ENCODE results near the gene TTLL11.
"Not testable (repeated sequence)": the region's sequence is repeated elsewhere in the genome, so short reads cannot be mapped to it uniquely, and the experiment has no call there.

TTLL11 gene

DNA sequence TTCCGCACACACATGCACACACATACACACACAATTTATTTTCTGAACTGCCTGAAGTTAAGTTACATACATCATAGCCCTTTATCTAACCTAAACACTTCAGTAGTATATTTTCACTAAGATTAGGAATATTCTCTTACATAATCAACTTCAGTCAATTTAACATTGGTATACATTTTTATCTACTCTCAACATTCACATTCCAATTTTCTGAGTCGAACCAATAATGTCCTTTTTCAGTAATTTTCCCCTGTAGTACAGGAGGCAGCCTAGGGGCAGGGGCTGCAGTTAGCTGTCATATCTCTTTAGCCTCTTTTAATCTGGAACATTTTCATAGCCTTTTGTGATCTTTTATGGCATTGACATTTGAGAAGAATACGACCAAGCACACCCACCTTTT is 291.5 kb downstream of the TTLL11 start:
- no peak for DNase-seq

DNA sequence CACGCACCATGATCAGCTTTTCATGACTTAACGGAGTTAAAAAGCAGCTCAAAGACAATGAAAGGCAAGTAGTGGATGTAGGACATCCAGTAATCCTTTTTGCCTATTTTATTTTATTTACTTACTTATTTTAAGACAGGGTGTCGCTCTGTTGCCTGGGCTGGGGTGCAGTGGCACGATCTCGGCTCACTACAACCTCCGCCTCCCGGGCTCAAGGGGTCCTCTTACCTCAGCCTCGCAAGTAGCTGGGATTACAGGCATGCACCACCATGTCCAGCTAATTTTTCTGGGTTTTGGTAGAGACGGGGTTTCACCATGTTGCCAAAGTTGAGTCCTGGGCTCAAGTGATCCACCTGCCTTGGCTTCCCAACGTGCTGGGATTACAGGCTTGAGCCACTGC is 292.7 kb downstream of the TTLL11 start:
- no peak for DNase-seq

DNA sequence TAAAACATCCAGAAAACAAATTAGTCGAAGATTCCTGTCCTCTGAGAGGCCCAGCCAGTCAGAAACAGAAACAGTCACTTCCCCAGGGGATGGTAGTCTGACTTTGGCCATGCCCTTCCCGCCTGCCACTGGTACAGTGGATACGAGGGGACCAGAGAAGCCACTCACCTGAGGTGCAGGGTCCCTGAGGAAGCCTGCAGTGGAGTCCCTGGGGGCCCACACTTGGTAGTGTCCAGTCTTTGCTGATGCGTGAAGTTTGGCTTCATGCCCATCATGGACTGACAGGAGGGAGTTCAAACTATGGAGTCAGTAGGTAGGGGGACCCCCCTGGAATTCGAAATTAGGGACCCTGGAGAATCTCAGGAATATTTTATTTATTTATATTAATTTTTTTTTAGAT is 294.2 kb downstream of the TTLL11 start:
- no peak for DNase-seq

DNA sequence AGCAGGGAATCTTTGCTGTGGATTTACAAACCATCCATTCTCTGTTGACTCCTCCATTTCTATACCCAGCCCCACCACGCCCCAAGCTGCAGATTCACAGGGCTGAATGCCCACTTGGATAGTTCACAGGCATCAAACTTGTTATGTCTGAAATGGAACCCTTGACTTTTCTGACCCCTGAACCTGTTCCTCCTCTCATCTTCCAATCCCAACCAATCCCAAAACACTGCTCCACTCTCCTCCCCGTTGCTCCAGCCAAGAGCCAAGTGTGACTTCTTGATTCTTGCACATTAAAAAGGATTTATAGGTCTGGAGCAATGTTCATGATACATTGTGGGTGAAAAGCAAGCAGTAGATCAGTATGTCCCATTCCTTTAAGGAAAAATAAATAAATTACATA is 296.0 kb downstream of the TTLL11 start:
- DNase-seq = no peak

DNA sequence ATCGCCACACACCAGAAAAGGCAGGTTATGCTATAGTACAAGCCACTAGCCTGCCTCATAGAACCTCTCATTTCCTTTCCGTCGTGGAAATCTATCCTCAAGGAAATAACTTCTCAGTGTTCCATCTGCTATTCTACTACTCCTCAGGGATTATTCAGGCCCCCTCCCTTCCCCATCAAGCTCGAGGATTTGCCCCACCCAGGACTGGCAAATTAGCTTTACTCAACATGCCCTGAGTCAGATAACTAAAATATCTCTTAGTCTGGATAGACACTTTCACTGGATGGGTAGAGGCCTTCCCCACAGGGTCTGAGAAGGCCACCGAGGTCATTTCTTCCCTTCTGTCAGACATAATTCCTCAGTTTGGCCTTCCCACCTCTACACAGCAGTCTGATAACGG is 298.8 kb downstream of the TTLL11 start:
- DNase-seq = not testable (repeated sequence)

DNA sequence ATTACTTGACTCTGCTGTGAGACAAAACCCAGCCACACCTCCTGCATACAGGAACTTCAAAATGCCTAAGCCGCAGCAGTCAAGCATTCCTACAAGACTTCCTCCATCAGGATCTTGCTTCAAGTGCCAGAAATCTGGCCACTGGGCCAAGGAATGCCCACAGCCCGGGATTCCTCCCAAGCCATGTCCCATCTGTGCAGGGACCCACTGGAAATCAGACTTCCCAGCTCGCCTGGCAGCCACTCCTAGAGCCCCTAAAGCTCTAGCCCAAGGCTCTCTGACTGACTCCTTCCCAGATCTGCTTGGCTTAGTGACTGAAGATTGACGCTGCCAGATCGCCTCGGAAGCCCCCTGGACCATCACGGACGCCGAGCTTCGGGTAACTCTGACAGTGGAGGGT is 300.6 kb downstream of the TTLL11 start:
- DNase-seq = not testable (repeated sequence)

DNA sequence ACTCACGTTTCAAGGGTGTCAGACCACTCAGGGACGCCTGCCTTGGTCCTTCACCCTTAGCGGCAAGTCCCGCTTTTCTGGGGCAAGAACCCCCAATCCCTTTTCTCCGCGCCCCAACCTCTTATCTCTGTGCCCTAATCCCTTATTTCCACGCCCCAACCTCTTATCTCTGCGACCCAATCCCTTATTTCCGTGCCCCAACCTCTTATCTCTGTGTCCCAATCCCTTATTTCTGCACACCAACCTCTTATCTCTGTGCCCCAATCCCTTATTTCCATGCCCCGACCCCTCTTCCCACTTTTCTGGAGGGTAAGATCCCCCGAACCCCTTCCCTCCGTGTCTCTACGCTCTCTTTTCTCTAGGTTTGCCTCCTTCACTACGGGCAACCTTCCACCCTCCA is 302.3 kb downstream of the TTLL11 start:
- no peak for DNase-seq

DNA sequence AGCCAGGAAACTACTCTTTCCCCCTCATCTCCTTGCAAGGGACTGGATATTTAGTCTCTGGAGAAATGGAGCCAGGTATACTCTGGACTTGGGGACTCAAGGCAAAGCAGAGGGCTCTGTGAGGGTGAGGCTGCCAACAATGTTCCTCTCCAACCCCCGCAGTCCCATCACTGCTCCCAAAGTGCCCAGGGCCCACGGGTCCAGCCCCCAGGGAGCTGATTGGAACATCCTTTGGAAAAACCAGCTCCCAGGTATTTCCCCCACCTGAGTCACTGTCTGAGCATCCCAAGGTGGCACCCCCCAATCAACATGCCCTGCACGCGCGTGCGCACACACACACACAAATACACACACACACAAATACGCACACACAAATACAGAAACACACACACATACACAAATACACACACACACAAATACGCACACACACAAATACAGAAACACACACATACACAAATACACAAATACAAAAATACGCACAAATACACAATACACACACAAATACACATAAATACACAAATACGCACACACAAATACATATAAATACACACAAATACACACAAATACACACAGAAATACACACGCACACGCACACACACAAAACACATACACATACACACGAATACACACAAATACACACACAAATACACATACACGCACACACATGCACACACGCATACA is 304.3 kb downstream of the TTLL11 start:
- no peak for DNase-seq

DNA sequence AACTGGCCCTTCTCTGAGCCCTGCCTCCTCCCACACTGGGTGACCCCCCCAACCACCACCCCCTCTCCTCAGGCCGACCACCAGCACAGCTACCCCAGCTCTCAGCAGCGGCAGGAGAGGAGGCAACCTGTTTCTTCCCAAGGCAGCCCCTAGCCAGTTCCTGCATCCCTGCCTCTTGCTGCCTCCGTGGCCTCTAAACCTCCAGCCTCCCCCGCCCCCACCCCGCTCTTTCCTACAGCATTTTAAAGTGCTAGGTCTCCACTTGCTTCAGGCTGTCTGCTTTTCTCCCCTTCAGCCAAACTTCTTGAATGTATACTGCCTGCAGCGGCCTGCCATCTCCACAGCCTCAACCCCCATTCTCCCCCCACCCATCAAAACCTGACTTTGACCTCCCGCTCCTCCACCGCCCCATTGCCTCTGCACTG is 306.1 kb downstream of the TTLL11 start:
- no peak for DNase-seq

DNA sequence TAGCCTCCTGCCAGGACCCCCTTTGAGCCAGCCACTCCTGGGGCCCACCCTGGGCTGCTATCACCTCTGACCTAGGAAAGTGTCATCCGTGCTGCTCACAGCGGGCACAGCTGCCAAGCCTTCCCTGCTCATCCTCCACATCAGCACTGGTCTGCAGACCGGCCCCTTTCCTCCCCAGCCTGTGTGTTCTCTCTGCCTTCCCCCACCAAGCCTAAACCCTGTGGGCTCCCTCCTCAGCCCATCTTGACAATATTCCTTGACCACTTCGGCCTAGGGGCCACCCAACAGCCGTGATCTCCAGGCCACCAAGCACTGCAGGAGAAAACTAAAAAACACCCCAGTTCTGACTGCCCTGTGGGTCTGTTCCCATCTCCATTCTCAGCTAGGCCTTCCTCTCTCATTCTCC is 306.6 kb downstream of the TTLL11 start:
- no peak for DNase-seq

DNA sequence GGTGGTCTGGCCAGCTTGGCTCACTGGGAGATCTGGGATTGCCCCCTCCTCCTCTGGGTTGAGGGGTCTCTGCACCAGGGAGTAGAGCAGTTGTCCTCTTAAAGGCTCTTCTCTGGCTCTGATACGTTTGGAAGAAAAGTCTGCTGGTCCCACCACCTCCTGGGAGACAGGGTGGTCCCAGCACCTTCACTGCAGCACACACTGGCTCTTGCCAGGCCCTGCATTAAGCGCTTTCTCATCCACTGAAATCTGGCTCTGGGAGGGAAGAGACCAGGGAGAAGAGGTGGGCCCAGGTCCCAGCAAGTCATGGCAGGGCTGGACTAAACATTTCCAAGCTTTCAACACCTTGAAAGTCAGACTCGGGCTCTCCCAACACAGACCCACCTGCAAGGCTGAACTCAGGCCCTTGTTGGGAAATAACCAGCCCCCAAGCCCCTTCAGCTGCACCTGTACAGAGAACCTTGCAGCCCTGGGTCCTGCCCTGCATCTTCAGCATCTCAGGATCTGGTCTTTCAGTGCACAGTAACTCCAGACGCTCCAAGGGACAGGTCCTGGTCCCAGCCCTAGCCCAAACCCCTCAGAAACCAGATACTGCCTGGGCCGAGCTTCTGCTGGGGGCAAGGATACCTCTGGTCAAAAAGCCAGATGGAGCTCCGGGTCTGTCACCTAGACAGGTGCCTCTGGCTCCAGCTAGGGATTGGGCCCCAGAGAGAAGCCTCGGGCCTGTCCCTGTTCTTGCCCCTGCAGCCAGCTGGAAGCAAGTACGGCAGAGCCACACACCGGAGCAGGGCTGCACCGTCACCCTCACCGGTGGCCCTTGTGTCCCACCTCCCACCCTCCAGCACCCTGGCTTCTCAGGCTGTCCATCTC is 307.2 kb downstream of the TTLL11 start:
- no peak for DNase-seq

DNA sequence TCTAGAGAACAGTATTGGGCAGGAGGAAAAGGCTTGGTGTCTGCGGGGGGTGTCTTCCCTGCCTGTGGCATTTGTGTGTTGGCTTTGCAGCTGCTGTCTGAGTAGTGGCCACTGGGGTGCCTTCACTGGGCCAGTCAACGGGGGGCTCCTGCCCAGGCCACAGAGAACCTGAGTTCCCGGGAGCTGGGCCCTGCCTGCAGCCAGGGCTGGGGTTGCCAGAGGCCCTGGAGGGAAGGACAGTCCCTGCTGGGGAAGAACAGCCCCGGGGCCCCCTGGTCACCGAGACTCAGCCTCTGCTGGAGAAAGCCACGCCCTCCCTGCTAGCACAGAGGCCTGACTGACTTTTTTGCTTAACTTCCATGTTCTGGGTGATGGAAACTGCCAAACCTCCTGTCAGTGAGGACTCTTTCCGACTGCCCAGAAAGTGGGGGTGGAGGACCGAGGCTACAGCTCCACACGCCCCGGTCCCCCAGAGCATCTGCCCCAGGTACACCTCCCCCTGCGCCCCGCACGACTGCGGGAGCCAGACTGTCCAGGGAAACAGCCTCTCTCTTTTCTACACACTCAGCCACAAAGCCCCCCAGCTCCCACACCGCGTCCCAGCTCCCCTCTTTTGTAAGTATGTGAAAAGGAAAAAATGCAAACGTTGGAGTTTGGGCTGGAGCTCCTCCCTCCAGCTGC is 308.2 kb downstream of the TTLL11 start:
- DNase-seq = no peak

DNA sequence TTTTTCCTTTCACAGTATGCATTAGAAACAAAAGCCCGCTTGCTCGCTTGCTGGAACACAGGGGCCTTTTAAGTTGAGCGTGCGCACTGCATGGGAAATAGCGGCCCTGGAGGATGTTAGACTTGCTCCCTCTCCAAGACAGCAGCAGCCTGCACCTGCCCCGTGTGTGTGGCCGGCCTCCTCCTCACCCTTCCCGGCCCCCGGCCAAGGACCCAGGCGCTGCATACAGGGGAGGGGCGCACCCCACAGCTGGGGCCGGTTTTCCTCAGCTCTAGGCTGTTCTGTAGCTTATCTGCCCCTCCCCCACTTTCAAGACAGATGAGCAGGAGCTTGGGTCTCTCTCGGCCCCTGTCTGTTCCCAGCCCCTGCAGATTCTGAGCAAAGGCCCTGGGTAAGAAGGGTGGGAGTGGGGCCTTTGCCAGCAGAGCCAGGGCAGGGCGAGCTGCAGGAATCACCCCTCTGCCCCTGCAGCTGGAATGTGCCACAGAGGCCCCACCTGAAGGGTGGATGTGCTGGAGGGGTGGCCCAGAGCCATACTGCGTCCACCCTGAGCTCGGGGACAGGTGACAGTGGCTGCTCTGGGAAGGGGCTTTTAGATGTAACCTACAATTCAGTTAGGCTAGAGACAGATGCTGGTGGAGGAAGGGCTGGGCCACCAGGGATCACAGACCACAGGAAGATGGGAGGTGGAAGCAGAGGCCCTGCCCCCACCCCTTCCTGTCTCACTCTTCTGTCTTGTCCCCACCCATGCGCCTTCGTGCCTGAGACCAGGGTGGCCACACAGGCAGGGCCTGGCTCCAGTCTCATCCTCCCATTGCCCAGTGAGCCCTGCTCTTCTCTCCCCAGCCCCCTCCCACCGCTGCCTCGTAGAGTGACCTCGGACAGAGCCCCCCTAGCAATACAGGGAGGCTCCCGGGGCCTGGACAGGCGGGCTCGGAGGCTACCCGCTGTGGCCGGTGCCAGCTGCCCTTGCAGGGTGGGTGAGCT is 309.3 kb downstream of the TTLL11 start:
- no peak for DNase-seq

DNA sequence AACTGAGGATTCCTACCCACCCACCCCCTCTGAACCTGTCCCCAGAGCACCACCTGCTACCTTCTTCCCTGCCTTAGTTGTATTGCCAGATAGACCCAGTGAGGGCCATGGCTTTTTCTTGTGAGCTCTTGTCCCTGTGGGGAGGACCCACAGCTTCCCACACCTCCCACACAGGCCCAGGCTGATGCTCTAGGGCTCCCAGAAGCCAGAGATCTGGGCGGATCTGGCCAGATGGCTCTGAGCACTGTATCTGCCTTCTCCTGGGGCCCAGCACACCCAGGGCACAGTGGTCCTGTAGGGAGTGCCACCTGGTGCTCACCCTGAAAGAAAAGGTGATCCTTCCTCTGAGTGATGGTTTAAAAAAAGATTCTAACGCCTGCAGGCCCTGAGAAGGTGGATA is 310.0 kb downstream of the TTLL11 start:
- no peak for DNase-seq

DNA sequence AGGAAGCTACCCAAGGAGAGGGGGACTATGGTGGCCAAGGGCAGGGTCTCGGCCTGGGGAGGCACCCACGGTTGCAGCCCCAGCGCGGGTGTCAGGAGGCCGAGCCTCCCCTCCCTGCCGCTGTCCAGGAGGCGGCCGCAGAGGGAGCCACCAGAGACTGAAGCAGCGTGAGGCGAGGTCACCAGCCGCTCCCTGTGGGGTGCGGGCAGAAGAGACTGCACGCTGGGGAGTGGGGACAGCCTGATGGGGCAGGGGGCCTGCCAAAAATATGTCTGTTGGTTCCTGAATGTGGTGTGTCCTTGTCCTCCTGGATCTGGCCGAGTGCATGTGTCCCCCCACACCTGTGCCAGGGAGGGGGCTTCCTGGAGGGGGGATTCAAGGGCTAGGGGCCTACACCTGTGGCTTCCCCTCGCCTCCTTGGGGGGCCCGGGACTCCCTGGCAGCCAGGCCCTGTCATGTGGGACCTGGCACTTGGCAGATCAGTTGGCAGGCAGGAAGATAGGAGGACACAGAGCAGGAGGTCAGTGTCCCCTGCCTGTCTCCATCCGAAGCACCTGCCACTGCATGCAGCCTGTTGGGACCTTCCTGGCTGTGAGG is 310.5 kb downstream of the TTLL11 start:
- no peak for DNase-seq

DNA sequence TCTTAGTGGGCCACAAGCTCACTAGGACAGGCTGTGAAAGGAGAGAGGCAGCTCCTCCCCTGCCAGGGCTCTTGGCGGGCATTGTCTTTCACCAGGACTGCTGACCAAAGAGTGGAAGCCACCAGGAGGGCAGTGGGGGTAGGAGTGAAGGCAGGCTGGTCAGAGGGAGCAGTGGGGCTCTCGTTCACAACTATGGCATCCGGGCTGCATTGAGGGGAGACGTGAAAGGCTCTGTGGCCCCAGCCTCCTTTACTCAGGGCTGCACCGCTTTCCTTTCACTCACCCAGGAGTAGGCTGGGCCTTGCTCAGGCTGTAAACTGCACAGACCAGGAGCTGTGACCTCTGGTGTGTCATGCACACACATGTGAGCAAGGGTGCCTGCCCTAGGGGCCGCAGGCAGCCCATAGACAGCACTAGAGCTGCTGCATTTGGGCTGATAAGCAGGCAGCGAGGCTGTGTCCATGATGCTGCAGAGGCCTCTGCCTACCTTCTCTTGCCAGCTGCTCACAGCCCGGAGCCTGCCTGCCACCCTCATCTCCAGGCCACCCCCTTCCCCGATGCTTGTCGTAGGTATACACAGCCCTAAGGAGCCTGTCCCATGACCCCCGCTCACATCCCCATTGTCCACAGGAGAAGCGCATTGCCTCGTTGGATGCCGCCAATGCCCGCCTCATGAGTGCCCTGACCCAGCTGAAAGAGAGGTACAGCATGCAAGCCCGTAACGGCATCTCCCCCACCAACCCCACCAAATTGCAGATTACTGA is 311.2 kb downstream of the TTLL11 start:
- no peak for DNase-seq

DNA sequence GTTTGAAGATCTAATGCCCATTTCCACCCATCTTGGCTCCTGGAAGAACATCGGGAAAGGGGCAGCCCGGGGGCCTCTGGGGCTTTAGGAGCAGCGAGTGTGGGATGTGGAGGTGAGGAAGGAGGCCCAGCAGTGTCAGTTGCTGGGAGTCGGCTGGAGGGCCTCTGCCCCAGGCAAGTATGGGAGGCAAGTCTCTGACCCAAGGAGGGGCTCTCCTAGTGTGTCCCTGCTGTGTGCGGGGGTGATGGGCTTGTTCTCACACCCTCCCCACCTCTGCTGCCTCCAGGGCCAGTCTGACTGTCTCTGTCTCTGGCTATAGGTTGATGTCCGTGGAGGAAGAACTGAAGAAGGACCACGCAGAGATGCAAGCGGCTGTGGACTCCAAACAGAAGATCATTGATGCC is 312.0 kb downstream of the TTLL11 start:
- no peak for DNase-seq

DNA sequence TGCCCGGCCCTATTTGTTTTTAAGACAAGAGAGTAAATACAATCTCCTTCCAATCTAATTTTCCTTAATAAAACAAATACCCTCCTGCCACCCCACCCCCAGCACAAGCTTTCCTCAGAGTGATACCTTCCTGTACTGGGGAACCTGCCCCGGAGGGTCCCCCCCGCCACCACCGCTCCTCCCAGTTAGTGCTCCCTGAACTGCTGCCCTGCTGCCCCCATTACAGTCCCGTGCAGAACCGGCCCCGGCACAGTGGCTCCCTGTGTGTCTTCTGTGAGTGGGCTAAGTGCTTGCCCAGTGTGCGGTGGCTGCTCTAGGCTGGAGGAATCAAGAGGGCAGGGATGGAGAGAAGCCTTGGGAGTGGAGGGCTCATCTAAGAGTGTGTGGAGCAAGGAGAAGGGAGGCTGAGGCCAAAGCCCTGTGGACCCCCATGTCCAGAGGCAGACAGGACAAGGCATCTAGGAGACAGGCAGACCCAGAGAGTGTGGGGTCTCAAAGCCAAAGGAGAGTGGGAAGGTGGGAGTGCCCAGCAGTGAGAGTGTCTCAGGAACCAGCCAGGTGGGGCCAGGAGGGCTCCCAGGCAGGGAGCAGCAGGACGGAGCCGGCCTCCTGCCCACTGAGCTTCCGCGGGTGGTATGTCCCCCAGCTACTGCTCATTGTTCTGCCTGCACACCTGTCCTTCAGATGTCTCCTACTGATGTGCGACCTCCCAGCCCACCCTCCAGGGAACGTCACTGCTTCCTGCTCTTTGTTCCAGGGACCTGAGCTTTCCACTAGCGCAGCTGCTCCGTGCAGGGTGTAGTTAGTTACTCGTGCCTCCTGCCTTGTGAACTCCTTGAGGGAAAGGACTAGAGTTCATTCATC is 312.7 kb downstream of the TTLL11 start:
- no peak for DNase-seq

DNA sequence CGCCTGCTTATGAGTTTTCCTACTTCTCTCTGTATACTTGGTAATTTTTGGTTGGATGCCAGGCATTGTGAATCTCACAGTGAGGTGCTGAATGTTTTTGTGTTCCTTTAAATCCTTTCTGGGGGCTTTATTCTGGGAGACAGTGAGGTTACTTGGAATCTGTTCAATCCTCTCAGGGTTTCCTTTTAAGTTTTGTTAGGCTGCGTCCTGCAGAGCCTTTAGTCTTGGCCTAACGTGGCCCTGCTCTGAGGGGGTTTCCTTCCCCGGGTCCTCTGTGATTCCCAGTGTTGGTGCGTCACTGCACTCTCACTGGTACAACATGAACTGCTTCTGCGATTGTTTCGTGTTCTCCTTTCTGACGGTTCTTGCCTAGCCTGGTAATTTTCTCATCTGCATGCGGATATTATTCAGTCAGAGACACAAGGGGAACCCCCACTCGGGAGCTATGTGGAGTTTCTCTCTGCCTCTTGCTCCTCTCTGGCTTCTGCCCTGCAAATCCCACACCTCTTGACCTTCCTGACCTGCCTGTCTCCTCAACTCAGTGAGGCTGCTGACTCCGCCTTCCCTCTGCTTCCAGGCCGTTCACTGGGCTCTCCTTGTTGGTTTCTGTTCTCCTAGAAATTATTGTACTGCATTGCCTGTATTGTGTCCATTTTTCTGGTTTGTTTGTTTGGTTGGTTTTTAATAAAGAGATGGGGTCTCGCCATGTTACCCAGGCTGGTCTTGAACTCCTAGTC is 313.6 kb downstream of the TTLL11 start:
- no peak for DNase-seq
